SK-N-DZ (cell line): ENCODE results near the gene CDK2.
A peak's percentile ranks its signal among the peaks of the same experiment; 100 is the strongest.
"Not testable (repeated sequence)": the region's sequence is repeated elsewhere in the genome, so short reads cannot be mapped to it uniquely, and the experiment has no call there.

Experiments
- DNase-seq: peaks from one replicate; pipeline ENCODE4 v3.0.0-alpha.2; 2015; ENCODE audit warnings: low spot score

Gene CDK2

DNA sequence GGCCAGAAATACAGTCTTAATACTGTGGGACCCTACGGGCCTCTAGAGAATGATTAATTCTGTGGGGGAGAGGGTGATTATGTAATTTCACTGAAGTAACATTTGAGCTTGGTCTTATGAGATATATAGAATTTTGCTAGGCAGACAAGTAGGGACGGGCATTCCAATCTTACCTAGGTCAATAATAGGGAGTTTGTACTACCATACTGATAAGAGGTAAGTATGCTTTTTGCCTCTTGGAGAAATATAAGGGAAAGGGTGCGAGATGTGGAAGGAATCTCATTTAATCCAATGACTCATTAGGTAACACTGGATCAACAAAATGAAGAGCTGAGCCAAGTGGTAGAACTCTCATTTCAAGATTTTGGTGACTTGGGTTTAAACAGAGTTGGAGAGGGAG lies 12.4 kb downstream of the CDK2 start:
- DNase-seq: no peak

DNA sequence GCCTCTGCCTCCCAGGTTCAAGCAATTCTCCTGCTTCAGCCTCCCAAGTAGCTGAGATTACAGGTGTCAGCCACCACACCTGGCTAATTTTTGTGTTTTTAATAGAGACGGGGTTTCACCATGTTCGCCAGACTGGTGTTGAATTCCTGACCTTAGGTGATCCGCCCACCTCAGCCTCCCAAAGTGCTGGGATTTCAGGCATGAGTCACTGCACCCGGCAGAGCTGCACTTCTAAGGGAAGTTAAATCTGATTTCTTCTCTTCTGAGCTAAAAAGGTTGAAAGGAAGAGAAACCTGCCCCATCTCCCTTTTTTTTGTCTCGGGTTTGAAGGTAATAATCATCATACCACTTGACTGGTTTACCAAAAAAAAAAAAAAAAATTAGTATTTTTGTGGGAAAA lies 15.3 kb downstream of the CDK2 start:
- not testable (repeated sequence) for DNase-seq

DNA sequence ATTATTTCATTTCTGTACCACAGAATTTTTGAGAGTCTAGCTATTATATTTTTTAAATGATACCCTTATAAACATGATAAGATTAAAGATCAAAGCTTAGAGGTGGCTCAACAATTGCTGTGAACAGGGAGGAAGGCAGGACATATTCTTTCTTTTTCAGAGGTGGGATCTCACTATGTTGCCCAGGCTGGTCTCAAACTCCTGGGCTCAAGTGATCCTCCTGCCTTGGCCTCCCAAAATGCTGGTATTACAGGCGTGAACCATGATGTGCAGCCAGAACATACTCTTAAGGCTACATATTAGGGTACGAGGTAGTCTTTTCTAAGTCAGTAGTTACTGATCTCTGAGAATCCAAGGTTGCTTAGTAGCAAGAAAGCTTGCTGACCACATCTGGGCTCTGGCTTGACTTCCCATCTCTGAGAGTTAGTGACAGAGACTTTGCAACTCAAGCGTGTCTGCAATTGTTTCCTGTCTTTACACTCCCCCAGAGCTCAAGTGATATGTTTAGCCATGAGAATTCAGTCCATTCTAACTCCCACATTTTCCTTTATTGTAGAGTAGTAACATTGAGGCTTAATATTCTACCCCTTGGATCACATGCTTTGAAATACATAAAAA lies 15.8 kb downstream of the CDK2 start:
- no peak for DNase-seq

DNA sequence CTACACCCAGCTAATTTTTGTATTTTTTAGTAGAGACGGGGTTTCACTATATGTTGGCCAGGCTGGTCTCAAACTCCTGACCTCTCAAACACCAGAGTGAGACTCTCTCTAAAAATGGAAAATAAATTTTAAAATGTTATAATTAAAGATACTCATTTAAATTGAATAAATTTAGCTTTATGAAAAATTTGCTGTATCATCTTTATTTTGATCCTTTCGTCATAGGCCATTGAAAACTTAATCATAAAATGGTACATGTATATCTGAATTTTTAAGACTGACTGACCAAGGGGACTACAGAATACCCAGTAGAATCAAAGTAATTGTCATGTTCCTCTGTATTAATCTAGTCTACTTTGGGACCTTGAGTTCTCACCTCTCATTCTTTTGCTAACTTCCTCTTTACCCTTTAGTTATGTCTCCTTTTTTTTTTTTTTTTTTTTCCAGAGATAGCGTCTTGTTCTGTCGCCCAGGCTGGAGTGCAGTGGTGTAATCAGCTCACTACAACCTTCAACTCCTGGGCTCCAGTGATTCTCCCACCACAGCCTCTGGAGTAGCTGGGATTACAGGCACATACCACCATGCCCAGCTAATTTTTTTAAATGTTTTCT lies 16.7 kb downstream of the CDK2 start:
- no peak for DNase-seq

DNA sequence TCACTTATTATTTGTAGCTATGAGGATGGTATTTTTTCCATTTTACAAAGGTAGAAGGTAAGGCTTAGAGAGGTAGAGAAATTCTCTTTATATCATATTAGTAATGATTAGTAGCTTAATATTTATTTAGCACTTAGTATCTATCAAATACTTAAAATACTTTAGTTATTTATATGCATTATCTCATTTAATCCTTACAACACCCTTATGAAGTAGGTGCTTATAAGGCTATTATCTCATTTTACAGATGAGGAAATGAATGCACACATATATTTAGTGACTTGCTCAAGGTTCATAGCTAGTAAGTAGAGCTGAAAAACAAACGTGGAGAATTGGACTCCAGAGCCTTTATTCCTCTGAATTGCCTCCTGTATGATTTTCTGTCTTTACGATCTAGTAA lies 18.2 kb downstream of the CDK2 start:
- DNase-seq: no peak

DNA sequence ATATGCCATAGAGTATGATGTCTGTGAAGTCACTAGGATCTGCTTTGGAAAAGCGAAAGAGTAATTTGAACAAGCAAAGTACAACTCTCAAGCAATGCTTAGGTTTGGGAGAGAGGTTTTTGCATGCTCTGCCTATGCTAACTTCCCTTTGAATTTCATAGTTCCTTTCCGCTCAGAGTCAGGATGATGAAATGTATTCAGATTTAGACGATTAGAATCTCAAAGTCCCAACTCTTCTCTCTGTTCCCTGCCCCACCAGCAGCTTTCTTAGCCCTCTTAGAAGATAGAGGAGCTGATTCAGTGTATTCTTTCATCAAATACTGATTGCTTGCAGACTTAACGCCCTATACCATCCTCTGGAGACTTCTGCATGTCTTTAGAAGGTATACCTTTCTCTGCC lies 18.7 kb downstream of the CDK2 start:
- no peak for DNase-seq

DNA sequence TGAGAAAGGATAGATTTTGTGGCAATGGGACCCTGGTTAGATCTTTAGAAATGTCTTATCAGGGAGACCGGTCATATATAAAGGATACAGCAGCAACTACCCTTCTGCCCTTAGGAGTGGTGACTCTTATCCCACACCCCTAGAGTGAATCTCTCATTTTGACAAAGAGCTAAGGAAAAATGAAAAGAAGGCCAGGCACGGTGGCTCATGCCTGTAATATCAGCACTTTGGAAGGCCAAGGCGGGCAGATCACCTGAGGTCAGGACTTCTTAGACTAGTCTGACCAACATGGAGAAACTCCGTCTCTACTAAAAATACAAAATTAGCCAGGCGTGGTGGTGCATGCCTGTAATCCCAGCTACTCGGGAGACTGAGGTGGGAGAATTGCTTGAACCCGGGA lies 19.3 kb downstream of the CDK2 start:
- not testable (repeated sequence) for DNase-seq

DNA sequence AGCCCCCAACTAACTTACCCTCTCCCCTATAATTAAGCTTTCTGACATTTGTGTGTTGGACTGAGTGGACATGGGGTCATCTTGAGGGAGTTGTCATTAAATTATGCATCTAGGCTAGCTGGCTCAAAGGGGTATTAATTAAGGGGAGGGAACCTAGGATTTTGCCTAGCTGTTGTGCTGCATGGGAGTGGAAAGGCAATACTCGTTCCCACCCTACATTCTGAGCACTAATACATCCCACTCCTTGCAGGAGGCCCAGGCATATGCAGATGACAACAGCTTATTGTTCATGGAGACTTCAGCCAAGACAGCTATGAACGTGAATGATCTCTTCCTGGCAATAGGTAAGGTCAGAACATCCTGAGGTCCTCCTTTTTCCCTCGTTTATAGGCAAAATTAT lies 24.5 kb downstream of the CDK2 start:
- no peak for DNase-seq

DNA sequence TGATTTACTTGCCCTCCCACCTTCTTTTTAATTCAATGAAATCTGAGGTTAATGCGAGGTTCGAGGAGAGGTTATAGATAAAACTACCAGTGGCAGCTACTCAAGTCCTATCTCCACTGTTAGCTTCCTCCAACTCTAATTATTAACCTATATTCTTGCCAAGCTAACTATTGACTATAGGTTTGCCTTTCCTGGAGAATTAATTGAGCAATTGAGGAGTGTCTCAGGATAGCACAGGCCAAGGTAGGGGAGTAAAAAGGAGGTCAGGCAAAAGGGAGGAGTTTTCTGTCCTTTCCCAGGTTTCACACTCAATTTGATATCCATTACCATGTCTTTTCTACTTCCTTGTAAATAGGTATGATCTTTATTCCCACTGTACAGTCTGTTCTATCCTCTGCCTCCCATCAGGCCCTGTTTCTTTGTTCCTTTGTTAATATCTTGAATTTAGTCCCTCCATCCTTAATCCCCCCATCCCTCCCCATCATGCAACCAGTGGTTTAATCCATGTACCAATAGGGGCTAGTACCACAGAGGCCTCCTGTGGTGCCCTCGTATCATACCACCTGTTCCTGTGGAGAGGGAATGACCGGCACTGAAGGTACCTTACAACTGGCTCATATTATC lies 26.7 kb downstream of the CDK2 start:
- DNase-seq: no peak

DNA sequence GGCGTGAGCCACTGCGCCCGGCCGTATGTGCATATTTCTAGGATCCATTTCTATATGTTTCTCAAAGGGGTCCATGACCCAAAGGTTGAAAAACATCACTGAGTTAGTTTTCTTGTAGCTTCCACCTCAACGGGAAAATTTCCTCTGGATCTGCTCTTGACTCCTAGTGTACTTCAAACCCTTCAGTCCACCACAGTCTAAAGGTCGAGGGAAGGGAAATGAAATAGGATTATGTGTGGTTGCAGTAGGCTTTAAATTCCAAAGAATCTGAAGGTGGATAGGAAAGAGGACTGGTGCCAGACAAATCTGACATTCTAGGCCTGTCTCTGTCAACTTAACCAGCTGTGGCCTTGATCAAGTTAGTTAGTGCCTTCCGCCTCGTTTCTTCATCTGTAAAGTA lies 28.7 kb downstream of the CDK2 start:
- DNase-seq: no peak

DNA sequence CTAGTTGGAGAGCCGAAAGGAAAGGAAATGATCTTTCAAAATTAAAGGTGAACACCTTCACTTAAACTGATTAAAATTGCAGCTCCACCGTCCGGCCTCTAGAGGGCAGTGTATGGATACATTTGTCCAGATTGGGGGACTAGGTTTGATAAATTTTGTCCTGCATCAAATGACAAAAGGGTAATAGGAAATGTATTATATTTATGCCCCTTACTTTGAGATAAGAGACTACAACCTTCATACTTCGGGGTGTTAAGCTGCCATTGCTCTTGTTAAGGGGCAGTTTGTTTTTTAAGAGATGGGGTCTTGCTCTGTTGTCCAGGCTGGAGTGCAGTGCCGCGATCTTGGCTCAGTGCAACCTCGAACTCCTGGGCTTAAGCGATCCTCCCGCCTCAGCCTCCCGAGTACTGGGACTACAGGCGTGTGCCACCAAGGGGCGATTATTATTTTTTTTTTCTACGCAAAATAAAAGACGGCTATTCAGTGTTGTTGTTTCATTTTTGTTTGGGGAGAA lies 29.6 kb downstream of the CDK2 start:
- peak; percentile 58 for DNase-seq

DNA sequence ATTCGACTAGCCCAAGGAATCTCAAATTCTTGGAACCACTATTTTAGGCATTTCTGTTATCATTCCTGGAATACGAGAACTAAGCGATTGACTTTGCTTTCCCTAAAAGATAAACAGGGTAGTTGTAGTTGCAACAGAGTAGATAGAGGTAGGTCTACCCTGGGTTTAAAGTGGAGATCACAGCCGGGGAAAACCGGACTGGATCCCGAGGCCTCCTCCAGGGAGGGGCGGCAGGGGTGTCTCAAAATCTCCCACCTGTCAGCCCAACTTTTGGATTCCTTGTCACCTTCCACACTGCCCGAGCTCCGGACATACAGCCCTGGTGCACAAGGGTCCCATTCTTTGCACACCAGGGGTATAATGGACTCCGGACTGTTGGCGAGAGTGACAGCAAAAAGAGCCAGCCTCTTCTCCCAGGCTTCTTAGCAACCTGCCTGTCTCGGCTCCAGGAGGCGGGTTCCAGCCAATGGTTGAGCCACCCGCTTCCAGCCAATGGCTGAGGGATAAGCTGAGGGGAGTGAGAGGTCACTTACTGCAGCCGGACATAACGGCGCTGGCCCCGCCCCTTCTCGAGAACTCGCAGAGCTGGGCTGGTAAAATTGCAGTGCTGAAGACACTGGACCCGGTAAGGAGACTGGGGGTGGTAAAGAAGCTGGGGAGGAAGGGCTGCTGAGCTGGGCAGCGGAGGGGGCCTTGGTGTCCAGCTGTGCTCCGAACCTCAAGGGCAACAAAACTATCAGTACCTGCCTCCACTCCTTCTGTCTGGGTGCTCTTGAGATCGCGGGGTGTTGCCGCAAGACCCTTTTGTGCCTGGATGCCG lies 30.3 kb downstream of the CDK2 start, which contains the start of gene SUOX:
TSS of gene SUOX (plus strand) at position 562 of the 820 bp plus-strand sequence. CDS start 4,946 bp downstream, outside the sequence.
- peak; percentile 96 for DNase-seq

DNA sequence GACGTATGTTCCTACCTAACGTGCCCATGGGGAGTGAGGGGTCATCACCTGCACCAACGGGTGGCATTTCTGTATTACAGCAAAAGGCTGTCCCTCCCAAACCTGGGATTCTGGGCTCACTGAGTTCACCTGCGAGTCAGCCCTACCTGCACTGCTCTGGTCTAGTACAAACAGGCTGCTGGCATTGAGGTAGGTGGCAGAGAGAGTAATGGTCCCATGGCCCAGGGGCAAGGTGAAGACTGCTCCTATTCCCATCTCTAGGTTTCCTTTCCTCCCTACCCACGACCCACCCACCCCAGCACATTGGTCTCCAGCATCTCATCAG lies 30.9 kb downstream of the CDK2 start:
- DNase-seq: no peak

DNA sequence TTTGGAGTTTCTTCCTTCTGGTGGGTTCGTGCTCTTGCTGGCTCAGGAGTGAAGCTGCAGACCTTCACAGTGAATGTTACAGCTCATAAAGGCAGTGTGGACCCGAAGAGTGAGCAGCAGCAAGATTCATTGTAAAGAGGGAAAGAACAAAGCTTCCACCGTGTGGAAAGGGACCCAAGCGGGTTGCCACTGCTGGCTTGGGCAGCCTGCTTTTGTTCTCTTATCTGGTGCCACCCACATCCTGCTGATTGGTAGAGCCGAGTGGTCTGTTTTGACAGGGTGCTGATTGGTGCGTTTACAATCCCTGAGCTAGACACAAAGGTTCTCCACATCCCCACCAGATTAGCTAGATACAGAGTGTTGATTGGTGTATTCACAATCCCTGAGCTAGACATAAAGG lies 32.9 kb downstream of the CDK2 start:
- not testable (repeated sequence) for DNase-seq

DNA sequence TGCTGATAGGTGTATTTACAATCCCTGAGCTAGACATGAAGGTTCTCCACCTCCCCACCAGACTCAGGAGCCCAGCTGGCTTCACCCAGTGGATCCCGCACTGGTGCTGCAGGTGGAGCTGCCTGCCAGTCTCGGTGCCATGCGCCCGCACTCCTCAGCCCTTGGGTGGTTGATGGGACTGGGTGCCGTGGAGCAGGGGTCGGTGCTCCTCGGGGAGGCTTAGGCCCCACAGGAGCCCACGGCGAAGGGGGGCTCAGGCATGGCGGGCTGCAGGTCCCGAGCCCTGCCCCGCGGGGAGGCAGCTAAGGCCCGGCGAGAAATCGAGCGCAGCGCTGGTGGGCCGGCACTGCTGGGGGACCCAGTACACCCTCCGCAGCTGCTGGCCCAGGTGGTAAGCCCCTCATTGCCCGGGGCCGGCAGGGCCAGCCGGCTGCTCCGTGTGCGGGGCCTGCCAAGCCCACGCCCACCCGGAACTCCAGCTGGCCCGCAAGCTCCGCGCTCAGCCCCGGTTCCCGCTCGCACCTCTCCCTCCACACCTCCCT lies 33.4 kb downstream of the CDK2 start:
- DNase-seq: not testable (repeated sequence)

DNA sequence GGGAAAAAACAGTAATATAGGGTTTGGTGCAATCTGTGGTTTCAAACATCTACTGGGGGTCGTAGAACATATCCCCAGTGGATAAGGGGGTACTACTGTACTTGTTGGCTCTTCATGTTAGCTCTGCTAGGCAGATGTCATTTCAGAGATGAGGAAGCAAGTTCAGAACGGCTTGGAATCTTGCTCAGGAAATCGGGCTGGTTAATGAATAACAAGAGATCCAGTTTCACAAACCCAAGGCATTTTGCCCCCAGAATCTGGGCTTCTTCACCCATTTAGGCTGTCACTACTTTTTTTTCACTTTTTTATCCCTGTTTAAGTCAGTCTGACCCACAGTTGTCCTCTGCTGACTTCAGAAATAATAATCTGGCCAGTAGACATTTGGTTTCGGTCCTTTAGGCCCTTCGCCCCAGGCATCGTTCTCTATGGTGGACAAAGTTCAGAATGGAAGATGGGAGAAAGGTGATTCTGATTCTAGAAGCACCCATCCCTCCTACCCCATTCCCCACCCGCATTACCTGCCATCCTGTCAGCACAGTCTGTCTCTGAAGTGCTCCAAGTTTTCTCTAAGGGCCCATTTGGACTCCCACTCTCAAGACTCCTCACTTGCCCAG lies 35.0 kb downstream of the CDK2 start:
- no peak for DNase-seq

DNA sequence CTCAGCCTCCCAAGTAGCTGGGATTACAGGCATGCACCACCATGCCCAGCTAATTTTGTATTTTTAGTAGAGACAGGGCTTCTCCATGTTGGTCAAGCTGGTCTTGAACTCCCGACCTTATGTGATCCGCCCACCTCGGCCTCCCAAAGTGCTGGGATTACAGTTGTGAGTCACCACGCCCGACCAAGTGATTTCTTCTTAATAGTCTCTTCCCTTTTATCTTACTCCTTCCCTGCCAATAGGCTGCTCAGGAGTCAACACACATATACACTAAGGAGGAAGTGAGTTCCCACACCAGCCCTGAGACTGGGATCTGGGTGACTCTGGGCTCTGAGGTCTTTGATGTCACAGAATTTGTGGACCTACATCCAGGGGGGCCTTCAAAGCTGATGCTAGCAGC lies 36.7 kb downstream of the CDK2 start:
- not testable (repeated sequence) for DNase-seq

DNA sequence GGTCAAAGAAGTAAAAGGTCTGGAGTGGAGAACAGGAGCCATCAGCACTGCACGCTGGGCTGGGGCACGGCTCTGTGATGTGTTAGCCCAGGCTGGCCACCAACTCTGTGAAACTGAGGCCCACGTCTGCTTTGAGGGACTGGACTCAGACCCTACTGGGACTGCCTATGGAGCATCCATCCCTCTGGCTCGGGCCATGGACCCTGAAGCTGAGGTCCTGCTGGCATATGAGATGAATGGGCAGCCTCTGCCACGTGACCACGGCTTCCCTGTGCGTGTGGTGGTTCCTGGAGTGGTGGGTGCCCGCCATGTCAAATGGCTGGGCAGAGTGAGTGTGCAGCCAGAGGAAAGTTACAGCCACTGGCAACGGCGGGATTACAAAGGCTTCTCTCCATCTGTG lies 37.6 kb downstream of the CDK2 start:
- DNase-seq: no peak

DNA sequence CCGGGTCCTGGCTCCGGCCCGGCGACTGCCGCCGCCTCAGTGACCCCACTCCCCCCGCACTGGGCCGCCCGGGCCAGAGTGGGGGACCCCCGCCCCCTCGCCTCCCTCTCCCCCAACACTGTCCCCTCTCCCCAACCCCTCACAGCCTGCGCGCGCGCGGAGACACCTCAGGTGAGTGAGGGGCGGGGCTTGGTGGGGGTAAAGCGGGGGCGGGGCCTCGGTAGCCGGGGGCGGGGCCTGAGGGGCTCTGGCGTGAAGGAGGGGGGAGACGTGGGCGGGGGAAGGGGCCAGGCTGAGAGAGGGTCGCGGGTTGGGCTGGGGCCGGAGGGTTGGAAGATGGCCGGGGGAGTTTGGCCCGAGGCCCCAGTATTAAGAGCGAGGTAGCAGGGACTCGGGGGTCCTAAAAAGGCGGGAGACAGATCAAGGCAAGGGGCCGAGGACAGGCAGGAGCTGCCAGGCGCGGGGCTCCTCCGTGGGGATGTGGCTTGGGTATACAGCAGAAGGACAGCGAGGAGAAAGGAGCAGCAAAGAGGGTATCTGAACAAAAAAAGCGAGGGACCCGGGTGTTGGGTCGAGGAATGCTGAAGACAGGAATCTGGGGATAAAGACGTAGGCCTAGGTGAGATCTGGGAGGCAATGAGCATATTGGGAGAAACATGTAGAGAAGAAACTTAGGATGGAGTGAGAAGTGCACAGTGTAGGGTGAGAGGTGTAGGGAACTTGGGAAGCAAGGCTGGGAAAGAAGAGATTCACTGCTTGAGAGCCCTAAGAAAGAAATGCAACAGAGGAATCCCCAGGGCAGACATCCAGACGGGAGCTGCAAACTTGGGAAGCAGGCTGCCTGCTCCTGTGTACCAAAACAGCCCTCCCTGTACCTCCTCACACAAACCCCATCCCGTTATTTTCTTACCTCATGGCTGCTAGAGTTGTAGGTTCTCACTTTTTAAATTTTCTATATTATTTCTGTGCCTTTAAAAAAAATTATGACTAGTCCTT lies 41.2 kb downstream of the CDK2 start:
- peak; percentile 61 for DNase-seq

DNA sequence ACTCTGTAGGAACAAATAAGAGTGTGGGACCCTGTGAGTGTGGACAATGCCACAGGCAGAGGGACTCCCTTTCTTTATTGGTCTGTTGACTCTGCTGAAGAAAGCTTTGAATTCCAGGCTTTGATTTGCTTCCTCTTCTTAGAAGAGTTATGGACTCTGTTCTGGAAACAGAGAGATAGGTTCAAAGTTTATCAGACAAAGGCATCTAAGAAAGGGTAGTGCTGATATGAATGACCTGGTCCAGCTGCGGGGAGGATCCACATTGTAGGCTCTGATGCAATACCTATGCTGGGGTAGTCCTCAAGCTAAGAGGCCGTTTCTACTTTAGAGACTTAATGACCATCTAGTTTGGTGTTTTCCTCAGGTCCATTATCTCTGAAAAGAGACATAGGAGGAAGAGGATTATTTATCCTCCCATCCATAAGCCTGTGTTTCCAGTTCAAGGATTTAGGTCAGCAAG lies 43.5 kb downstream of the CDK2 start:
- DNase-seq: no peak
